Activated CD4-positive, alpha-beta memory T cell treated with anti-CD3 and anti-CD28 coated beads, Interleukin-2, amount 10 ng/mL, durations not matched to agents 7 days and 5 days (primary cell): ENCODE measurements around the gene FEZF2. TPM values are rescaled to one million over a fixed set of nuclear protein-coding genes. Genes with fewer than 3 reads are reported as not detected.

Source experiments
- CTCF ChIA-PET: fragments of 350-600 bp; sonication (Branson Sonifier 250); formaldehyde crosslinking; loops from one replicate; lab custom pipeline; 2021; ENCODE audit warnings: antibody characterized with exemption, inconsistent platforms; lab: Charles Lee
- POLR2A ChIA-PET: fragments of 350-600 bp; sonication (Branson Sonifier 250); formaldehyde crosslinking; loops from one replicate; lab custom pipeline; 2021; ENCODE audit warnings: antibody characterized with exemption; lab: Charles Lee
- DNase-seq: peaks from one replicate; pipeline ENCODE4 v3.0.0-alpha.2; 2020
- H3K27ac Mint-ChIP-seq: one replicate; pipeline ENCODE4 v1.8.0; 2021; ENCODE audit warnings: mild to moderate bottlenecking, mixed read lengths
- H3K27me3 Mint-ChIP-seq: one replicate; pipeline ENCODE4 v1.8.0; 2021; ENCODE audit warnings: mixed read lengths
- H3K36me3 Mint-ChIP-seq: one replicate; pipeline ENCODE4 v1.8.0; 2021; ENCODE audit warnings: low read depth, mixed read lengths
- H3K4me1 Mint-ChIP-seq: one replicate; pipeline ENCODE4 v1.8.0; 2021; ENCODE audit warnings: mixed read lengths
- H3K4me3 Mint-ChIP-seq: one replicate; pipeline ENCODE4 v1.8.0; 2021; ENCODE audit warnings: mild to moderate bottlenecking, mixed read lengths
- H3K9me3 Mint-ChIP-seq: one replicate; pipeline ENCODE4 v1.8.0; 2021; ENCODE audit warnings: mixed read lengths
- total RNA-seq, 2 experiments: library from RNA; stranded (reverse); gene quantifications; one replicate each; pipeline ENCODE4 v1.2.3, GENCODE V29; 2021

FEZF2 gene
- not detected for total RNA-seq

DNA sequence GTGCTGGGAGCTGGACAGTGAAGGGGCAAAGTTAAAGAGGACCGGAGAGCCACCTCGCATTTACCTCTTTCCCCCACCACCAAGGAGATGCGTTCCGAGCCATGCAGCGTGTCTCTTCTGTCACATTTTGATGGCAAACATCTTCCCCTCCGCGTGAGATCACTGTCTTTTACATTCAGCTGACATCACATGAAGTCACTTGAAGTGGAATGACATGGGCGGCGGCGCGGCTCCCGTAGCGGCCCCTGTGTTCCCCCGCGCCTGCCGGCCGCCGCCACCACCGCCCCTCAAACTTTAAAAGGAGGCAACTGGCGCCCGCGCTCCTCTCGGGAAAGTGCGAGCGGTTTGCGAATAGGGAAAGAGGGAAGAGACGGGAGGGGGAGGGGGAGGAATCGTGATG, at the start of gene FEZF2:
Gene FEZF2 (minus strand): TSS at position 336 of the 400 bp plus-strand sequence. CDS start 682 bp downstream, outside the sequence.
- Mint-ChIP-seq H3K27me3 (peaks cover 83% of the 10 kb centered on the region), H3K4me1 (no peaks in the 10 kb centered on the region), H3K4me3 (no peak within 1 kb of the TSS), H3K9me3 (no peaks in the 10 kb centered on the region), H3K36me3 (peaks cover 6% of the 10 kb centered on the region), H3K27ac (no peak within 1 kb of the TSS)
- ChIA-PET POLR2A (no interaction called here), CTCF (no interaction called here)
- DNase-seq, result no peak

GRCh38 chr3:62421207-62421606, 47.9 kb upstream of the FEZF2 start:
- no peak overlapping the region for H3K4me3 Mint-ChIP-seq
- DNase-seq, result no peak
- ChIA-PET POLR2A (no interaction called here), CTCF (no interaction called here)
- no peaks in the 10 kb centered on the region for H3K4me1 Mint-ChIP-seq
- no peaks in the 10 kb centered on the region for H3K27me3 Mint-ChIP-seq
- H3K9me3 Mint-ChIP-seq, result no peaks in the 10 kb centered on the region
- H3K27ac Mint-ChIP-seq, result no peak overlapping the region
- no peaks in the 10 kb centered on the region for H3K36me3 Mint-ChIP-seq

GRCh38 chr3:62416144-62416543, 42.8 kb upstream of the FEZF2 start:
- POLR2A ChIA-PET, result no interaction called here
- H3K4me1 Mint-ChIP-seq, result no peaks in the 10 kb centered on the region
- CTCF ChIA-PET, result no interaction called here

DNA sequence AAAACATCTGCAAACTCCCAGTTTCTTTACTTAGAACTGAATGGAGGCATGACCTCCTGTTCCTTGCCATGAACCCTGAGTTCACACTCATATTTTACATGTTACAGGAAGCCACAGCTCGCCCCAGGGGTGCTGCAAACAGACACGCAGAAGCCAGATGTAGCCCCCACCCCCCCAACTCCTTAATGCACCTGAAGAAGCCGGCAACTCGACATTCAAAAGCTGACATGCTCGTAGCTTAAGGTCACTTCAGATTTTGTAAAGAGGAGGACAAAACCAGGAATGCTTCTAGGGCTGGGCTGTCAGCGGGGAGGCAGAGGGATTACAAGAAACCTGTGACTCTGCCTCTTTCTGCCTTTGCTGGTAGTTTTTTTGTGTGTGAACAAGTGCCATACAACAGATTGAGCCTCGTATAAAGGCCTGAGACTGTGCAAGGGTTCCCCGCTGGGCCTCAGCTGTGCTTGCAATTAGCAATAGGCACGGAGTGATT, 42.0 kb upstream of the FEZF2 start:
- POLR2A ChIA-PET, result no interaction called here
- H3K27me3 Mint-ChIP-seq, result no peaks in the 10 kb centered on the region
- CTCF ChIA-PET, result no interaction called here
- no peak for DNase-seq
- no peaks in the 10 kb centered on the region for H3K9me3 Mint-ChIP-seq
- no peaks in the 10 kb centered on the region for H3K4me1 Mint-ChIP-seq
- H3K27ac Mint-ChIP-seq, result no peak overlapping the region
- H3K36me3 Mint-ChIP-seq, result no peaks in the 10 kb centered on the region
- H3K4me3 Mint-ChIP-seq, result no peak overlapping the region

More at GRCh38 chr3:62416144-62416543, 42.8 kb upstream of the FEZF2 start:
- Mint-ChIP-seq H3K36me3 (no peaks in the 10 kb centered on the region), H3K27me3 (no peaks in the 10 kb centered on the region), H3K4me3 (no peak overlapping the region), H3K9me3 (no peaks in the 10 kb centered on the region), H3K27ac (no peak overlapping the region)
- no peak for DNase-seq

DNA sequence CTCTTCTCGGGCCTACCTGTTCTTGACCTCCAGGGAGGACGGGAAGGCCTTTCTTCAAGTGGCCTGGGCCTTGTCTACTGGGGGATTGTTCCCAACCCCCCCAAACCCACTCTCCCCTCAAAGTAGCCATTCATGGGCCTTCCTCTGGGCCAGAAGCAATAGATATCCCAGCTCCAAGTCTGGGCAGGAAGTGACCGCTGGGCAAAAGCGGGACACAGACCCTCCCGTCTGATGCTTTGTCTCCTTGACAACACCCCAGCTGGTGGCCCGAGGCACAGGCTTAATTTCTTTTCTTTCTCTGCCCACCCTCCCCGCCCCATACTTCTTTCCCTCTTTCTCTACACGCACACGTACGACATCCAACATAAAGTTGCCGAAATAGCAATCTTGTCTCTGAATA, 41.4 kb upstream of the FEZF2 start:
- Mint-ChIP-seq H3K4me3 (no peak overlapping the region), H3K9me3 (no peaks in the 10 kb centered on the region), H3K27me3 (no peaks in the 10 kb centered on the region), H3K4me1 (no peaks in the 10 kb centered on the region), H3K27ac (no peak overlapping the region), H3K36me3 (no peaks in the 10 kb centered on the region)
- no peak for DNase-seq
- POLR2A ChIA-PET, result no interaction called here
- CTCF ChIA-PET, result no interaction called here

GRCh38 chr3:62413687-62414086, 40.3 kb upstream of the FEZF2 start:
- ChIA-PET POLR2A (no interaction called here), CTCF (no interaction called here)
- H3K4me3 Mint-ChIP-seq, result no peak overlapping the region
- H3K9me3 Mint-ChIP-seq, result no peaks in the 10 kb centered on the region
- no peaks in the 10 kb centered on the region for H3K4me1 Mint-ChIP-seq
- no peaks in the 10 kb centered on the region for H3K27me3 Mint-ChIP-seq
- DNase-seq, result no peak
- no peak overlapping the region for H3K27ac Mint-ChIP-seq
- no peaks in the 10 kb centered on the region for H3K36me3 Mint-ChIP-seq

GRCh38 chr3:62406945-62407344, 33.6 kb upstream of the FEZF2 start:
- Mint-ChIP-seq H3K4me3 (no peak overlapping the region), H3K27ac (no peak overlapping the region), H3K27me3 (no peaks in the 10 kb centered on the region), H3K4me1 (no peaks in the 10 kb centered on the region), H3K9me3 (no peaks in the 10 kb centered on the region), H3K36me3 (no peaks in the 10 kb centered on the region)
- DNase-seq, result no peak
- POLR2A ChIA-PET, result no interaction called here
- CTCF ChIA-PET, result no interaction called here

DNA sequence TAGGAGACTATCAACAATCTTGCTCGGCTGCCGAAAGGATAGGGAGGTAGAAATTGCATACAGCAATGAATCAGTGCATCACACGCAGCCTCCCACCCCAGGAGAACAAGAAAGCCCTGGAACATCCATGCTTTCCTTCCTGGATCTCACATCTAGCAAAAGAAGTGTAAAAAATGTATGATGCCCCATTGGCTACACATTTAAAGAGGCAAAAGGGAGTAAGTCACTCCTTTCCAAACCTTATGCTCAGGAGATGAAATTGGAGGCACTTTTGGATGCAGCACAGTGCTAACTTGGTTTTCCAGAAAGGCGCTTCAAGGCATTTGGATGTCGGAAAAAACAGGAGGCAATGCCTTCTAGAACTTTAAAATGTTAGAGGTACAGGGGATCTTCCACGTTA, 32.2 kb upstream of the FEZF2 start:
- H3K9me3 Mint-ChIP-seq, result no peaks in the 10 kb centered on the region
- POLR2A ChIA-PET, result no interaction called here

DNA sequence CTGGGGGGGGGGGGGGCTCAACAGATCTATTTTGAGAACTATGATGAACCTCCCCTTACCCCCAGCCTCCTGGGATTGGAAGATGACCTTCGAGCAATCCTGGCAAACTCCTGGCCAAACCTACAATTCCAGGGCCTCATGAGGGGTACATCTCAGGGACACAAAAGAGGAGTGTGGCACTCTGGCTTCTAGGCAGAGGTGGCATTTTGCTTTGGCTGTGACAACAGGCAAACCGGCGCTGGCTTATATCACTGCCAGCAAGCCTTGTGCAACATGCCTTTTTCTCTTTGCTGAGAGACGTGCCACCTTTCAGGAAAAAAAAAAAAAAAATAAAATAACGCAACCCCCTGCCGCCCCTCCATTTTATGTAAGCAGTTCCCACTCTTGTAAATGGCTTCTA, 31.8 kb upstream of the FEZF2 start:
- no peak overlapping the region for H3K27ac Mint-ChIP-seq
- H3K9me3 Mint-ChIP-seq, result no peaks in the 10 kb centered on the region
- CTCF ChIA-PET, result no interaction called here
- no peaks in the 10 kb centered on the region for H3K36me3 Mint-ChIP-seq
- no peak for DNase-seq
- H3K27me3 Mint-ChIP-seq, result no peaks in the 10 kb centered on the region
- no peaks in the 10 kb centered on the region for H3K4me1 Mint-ChIP-seq
- H3K4me3 Mint-ChIP-seq, result no peak overlapping the region
- POLR2A ChIA-PET, result no interaction called here

More for the DNA sequence above, 32.2 kb upstream of the FEZF2 start:
- Mint-ChIP-seq H3K4me3 (no peak overlapping the region), H3K36me3 (no peaks in the 10 kb centered on the region), H3K27ac (no peak overlapping the region), H3K4me1 (no peaks in the 10 kb centered on the region), H3K27me3 (no peaks in the 10 kb centered on the region)
- DNase-seq, result no peak
- CTCF ChIA-PET, result no interaction called here

DNA sequence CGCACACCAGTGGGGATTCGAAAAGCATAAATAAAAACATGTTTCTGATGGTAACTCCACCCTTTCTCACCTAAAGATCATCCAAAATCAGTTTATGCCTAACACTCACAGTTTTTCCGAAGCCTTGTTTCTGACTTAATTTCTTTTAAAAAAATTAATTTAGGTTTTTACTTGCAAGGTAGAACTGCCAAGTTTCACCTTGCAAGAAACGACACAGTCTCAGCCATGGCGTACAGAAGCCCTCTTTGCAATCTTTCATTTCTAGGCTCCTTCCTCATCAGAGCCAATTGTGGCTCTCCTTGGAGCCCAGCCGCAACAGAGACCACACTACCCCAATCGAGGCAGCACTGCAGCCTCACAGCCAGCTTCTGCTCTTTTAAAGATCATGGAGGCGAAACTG, 31.0 kb upstream of the FEZF2 start:
- H3K36me3 Mint-ChIP-seq, result no peaks in the 10 kb centered on the region
- no peaks in the 10 kb centered on the region for H3K27me3 Mint-ChIP-seq
- no peak overlapping the region for H3K4me3 Mint-ChIP-seq
- H3K27ac Mint-ChIP-seq, result no peak overlapping the region
- no peaks in the 10 kb centered on the region for H3K4me1 Mint-ChIP-seq
- no peak for DNase-seq
- CTCF ChIA-PET, result no interaction called here
- H3K9me3 Mint-ChIP-seq, result no peaks in the 10 kb centered on the region
- POLR2A ChIA-PET, result no interaction called here

- POLR2A ChIA-PET, result no interaction called here
- H3K27ac Mint-ChIP-seq, result no peak overlapping the region
- no peak for DNase-seq
- no peaks in the 10 kb centered on the region for H3K36me3 Mint-ChIP-seq
- H3K4me1 Mint-ChIP-seq, result no peaks in the 10 kb centered on the region
- H3K9me3 Mint-ChIP-seq, result no peaks in the 10 kb centered on the region
- no peaks in the 10 kb centered on the region for H3K27me3 Mint-ChIP-seq
- H3K4me3 Mint-ChIP-seq, result no peak overlapping the region
- CTCF ChIA-PET, result no interaction called here
Measured at GRCh38 chr3:62403765-62404164, 30.4 kb upstream of the FEZF2 start.

DNA sequence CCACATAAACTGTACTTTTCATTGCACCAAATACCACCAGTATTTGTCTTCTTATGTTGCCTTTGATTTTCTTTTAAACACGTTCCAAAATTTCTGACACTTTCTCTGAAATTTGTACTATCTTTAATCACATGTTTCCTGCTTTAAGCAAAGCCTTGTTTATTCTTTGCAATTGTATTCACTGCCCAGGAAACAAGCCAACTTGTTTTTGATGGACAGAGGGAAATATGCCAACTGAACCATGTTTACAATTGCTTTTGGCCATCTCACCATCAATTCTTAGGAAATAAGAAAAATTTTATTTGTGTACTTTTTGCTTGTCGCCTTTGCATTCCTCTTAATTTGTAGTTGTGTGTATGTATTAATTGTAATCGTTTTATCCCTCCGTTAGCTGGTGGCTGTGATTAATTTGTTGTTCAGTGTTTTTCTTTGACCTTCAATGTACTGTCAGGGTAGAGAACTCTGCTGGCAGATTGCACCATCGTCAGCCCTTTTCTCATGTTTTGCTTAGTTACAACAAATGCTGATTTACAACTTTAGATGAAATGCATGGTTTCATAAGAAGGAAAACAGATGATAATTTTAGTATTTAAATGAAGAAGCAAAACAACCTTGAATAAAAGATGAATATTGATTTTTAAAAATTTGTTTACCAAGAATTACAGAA, 19.4 kb upstream of the FEZF2 start:
- DNase-seq, result no peak
- peaks cover 3% of the 10 kb centered on the region for H3K27me3 Mint-ChIP-seq
- POLR2A ChIA-PET, result no interaction called here
- no peaks in the 10 kb centered on the region for H3K36me3 Mint-ChIP-seq
- H3K4me1 Mint-ChIP-seq, result no peaks in the 10 kb centered on the region
- H3K9me3 Mint-ChIP-seq, result peaks cover 4% of the 10 kb centered on the region
- CTCF ChIA-PET, result no interaction called here
- no peak overlapping the region for H3K27ac Mint-ChIP-seq
- no peak overlapping the region for H3K4me3 Mint-ChIP-seq

- ChIA-PET CTCF (no interaction called here), POLR2A (no interaction called here)
- H3K4me3 Mint-ChIP-seq, result no peak overlapping the region
- no peaks in the 10 kb centered on the region for H3K4me1 Mint-ChIP-seq
- H3K9me3 Mint-ChIP-seq, result peaks cover 4% of the 10 kb centered on the region
- DNase-seq, result no peak
- no peaks in the 10 kb centered on the region for H3K27me3 Mint-ChIP-seq
- no peak overlapping the region for H3K27ac Mint-ChIP-seq
- H3K36me3 Mint-ChIP-seq, result no peaks in the 10 kb centered on the region
Measured at GRCh38 chr3:62387251-62387650, 13.9 kb upstream of the FEZF2 start.

DNA sequence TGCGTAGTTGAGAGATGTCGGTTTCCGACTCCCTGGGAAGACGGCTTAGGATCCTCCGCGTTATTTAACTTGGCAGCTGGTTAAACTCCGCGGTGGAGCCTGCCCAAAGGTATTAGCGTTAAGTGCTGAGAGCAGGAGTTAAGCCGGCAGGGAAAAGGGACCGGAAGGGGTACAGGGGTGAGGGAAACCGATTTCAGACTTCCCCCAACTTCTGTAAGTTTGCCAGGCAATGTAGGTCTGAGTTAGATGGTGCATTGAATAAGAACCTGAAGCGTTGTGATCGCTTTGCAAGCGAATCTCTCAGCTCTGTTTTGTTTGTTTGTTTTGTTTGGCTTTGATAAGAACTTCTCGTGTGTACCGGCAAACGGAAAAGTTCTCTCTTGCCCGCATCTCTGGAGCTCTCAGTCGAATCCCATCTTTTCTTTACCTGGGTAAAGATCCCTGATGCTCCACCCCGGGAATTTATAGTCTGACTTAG, 6.0 kb upstream of the FEZF2 start:
- Mint-ChIP-seq H3K36me3 (no peaks in the 10 kb centered on the region), H3K4me3 (no peak overlapping the region), H3K27me3 (peaks cover 58% of the 10 kb centered on the region), H3K4me1 (no peaks in the 10 kb centered on the region), H3K9me3 (no peaks in the 10 kb centered on the region), H3K27ac (no peak overlapping the region)
- ChIA-PET CTCF (no interaction called here), POLR2A (no interaction called here)
- DNase-seq, result no peak
